Activated T-helper 9 cell treated with anti-CD3 and anti-CD28 coated beads, Interleukin-2, amount 50 U/mL, for 16 hours (primary cell): ENCODE results near the gene CD48.

Experiments
- DNase-seq: peaks from one replicate; pipeline ENCODE4 v3.0.0-alpha.2; 2020; ENCODE audit warnings: low read depth

Gene CD48

GRCh38 chr1:160676869-160677597 lies 34.6 kb downstream of the CD48 start:
- no peak for DNase-seq

GRCh38 chr1:160675641-160676410 lies 35.8 kb downstream of the CD48 start:
- DNase-seq = peak; percentile 58

GRCh38 chr1:160674415-160674814 lies 37.2 kb downstream of the CD48 start:
- DNase-seq = no peak

GRCh38 chr1:160672789-160673695 lies 38.6 kb downstream of the CD48 start:
- no peak for DNase-seq

- DNase-seq = no peak
Measured at GRCh38 chr1:160671603-160672517, 39.8 kb downstream of the CD48 start.

GRCh38 chr1:160670701-160671100 lies 40.9 kb downstream of the CD48 start:
- DNase-seq = no peak

GRCh38 chr1:160669802-160670201 lies 41.8 kb downstream of the CD48 start:
- no peak for DNase-seq

- DNase-seq = no peak
Measured at GRCh38 chr1:160669276-160669675, 42.3 kb downstream of the CD48 start.

GRCh38 chr1:160667896-160668295 lies 43.7 kb downstream of the CD48 start:
- no peak for DNase-seq

- DNase-seq = no peak
Measured at GRCh38 chr1:160666079-160666442, 45.6 kb downstream of the CD48 start.

GRCh38 chr1:160665330-160666078 lies 46.1 kb downstream of the CD48 start:
- no peak for DNase-seq

GRCh38 chr1:160664573-160665051 lies 47.0 kb downstream of the CD48 start:
- DNase-seq = no peak

- DNase-seq = no peak
Measured at GRCh38 chr1:160662910-160663309, 48.7 kb downstream of the CD48 start.

- DNase-seq = no peak
Measured at GRCh38 chr1:160659566-160659965, 52.1 kb downstream of the CD48 start.

GRCh38 chr1:160658814-160659193 lies 52.8 kb downstream of the CD48 start:
- DNase-seq = no peak

GRCh38 chr1:160658162-160658813 lies 53.3 kb downstream of the CD48 start:
- no peak for DNase-seq

GRCh38 chr1:160657250-160657781 lies 54.3 kb downstream of the CD48 start:
- no peak for DNase-seq

GRCh38 chr1:160656737-160657136 lies 54.9 kb downstream of the CD48 start:
- DNase-seq = no peak

GRCh38 chr1:160653620-160654016 lies 58.0 kb downstream of the CD48 start:
- DNase-seq = no peak
